OCI-LY7 (cell line): ENCODE results near the gene C1QA.

Source experiments
- EZH2phosphoT487 ChIP-seq: fragments of 200-600 bp; sonication (generic); IDR thresholded peaks from 2 replicates; pipeline ENCODE4 v1.6.1; 2018; ENCODE audit warnings: low read depth, borderline replicate concordance, mild to moderate bottlenecking, mixed run types, antibody characterized with exemption, low read length, moderate library complexity, mixed read lengths
- TF ChIP-seq, protein P1 (sequence below): fragments of 200-600 bp; sonication (generic); conservative IDR thresholded peaks from 2 replicates; pipeline ENCODE4 v1.5.1; 2014; ENCODE audit warnings: mild to moderate bottlenecking, antibody characterized with exemption, low read length, moderate library complexity, mixed read lengths

DNA sequence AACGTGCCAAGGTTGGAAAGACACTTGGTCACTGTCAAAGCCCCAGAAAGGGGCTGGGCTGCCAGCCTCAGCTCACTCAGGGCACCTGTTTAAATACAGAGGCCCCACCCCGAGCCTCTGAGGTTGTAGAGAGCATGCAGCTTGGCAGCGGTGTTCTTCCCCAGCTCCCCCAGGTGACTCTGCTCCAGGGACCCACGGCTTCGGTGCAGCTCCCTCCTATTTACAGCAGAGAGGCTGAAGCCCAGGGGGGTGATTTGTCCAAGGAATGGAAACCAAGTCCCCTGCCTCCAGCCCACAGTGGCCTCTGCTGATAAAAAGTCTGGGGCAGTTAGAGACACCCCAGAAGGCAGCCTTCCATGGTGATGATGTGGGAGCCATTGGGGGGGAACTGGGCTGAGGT is 9.1 kb upstream of the C1QA start:
- TF ChIP-seq, protein P1, sequence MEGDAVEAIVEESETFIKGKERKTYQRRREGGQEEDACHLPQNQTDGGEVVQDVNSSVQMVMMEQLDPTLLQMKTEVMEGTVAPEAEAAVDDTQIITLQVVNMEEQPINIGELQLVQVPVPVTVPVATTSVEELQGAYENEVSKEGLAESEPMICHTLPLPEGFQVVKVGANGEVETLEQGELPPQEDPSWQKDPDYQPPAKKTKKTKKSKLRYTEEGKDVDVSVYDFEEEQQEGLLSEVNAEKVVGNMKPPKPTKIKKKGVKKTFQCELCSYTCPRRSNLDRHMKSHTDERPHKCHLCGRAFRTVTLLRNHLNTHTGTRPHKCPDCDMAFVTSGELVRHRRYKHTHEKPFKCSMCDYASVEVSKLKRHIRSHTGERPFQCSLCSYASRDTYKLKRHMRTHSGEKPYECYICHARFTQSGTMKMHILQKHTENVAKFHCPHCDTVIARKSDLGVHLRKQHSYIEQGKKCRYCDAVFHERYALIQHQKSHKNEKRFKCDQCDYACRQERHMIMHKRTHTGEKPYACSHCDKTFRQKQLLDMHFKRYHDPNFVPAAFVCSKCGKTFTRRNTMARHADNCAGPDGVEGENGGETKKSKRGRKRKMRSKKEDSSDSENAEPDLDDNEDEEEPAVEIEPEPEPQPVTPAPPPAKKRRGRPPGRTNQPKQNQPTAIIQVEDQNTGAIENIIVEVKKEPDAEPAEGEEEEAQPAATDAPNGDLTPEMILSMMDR, result no peak
- TF ChIP-seq EZH2phosphoT487, result no peak
